ENCODE data around the gene DPAGT1. TPM values are rescaled to one million over a fixed set of nuclear protein-coding genes. Genes with fewer than 3 reads are reported as not detected.

The DPAGT1 gene
- total and polyA plus RNA-seq, 7 experiments from 2014 or later = 21.9 to 63.9 (median 32.6) TPM

DNA sequence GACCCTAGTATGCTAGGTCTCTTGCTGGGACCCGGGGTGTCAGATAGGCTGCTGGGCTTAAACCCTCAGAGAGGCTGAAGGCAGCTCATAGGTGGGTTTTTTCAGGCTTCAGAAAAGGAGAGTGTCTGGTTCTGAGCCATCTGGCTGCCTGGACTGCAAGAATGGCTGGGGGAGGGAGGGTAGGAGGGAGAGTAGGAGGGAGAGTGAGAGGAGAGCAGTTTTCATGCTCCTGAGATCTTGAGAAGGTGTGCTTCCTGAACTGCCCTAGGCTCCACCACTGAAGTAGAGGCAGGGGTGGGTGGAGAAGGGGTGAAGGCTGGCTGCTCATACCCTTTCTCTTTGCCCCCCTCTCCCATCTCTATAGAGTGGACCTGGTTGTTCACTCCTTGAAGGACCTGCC is 12.3 kb downstream of the DPAGT1 start:
- POLR2A ChIA-PET = interaction anchor here (1.5 to 2.1 kb wide), 2 partner anchors 13 to 32 kb away, joined by 5 to 8 read pairs; partner anchors contain the start of genes DPAGT1 and HINFP
- H3K9me3 ChIP-seq (ENCODE audit: control insufficient read depth in 2 of 3, low read length in 3 of 3) = no peaks in the 10 kb centered on the region
- CTCF ChIA-PET = interaction anchor here (0.6 kb wide), 1 partner anchor 862 kb away, joined by 3 read pairs; no protein-coding TSS in a partner anchor

DNA sequence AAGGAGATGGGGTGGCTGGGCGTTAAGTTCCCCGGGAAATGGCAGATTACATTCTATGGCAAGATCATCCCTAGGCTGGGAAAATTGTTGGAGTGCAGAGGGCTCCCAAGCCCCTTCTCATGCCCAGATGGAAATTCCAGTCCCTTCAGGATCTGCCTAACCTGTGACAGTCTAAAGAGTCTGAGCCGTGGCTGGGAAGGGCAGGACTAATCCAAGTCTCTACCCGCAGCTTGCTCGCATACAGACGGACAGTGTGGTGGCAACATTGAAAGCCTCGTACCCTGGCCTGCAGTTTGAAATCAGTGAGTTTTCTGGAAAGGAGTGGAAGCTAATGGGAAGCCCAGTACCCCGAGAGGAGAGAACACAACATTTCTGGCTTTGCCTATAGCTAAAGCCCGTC is 13.2 kb downstream of the DPAGT1 start:
- intact Hi-C loops (cut with micrococcal nuclease) = no loop called here
- Histone ChIP-seq H3K4me3 (ENCODE audit: low read length) (no peak overlapping the region), H3K27me3 (ENCODE audit: control insufficient read depth in 2 of 2, insufficient read depth in 2 of 2, low read length in 2 of 2) (no peaks in the 10 kb centered on the region), H3K36me3 (ENCODE audit: control insufficient read depth in 2 of 3, insufficient read depth in 3 of 3, low read length in 3 of 3) (no peaks in the 10 kb centered on the region), H3K9me3 (ENCODE audit: control insufficient read depth in 2 of 3, low read length in 3 of 3) (no peaks in the 10 kb centered on the region), H3K4me1 (ENCODE audit: control insufficient read depth in 2 of 2, insufficient read depth in 2 of 2, low read length in 2 of 2) (peaks cover 8 to 16% of the 10 kb centered on the region in 2 donors), H3K27ac (ENCODE audit: low read depth, low read length) (no peak overlapping the region)
- ChIA-PET CTCF (interaction anchor here (1.0 kb wide), 1 partner anchor 14 kb away, joined by 4 read pairs; the partner anchor contains the start of gene DPAGT1), POLR2A (interaction anchor here (1.0 to 2.1 kb wide), 3 partner anchors 14 to 33 kb away, joined by 3 to 8 read pairs (median 5); partner anchors contain the start of genes DPAGT1 and HINFP)
- Mint-ChIP-seq H3K4me1 (peaks cover 11 to 67% (median 26%) of the 10 kb centered on the region in 7 donors), H3K27me3 (no peaks in the 10 kb centered on the region), H3K4me3 (no peak overlapping the region), H3K9me3 (no peaks in the 10 kb centered on the region), H3K36me3 (peaks cover 0 to 13% (median 0%) of the 10 kb centered on the region in 5 donors), H3K27ac (no peak overlapping the region)
- DNase-seq = no peak
- no peak for ATAC-seq

More for the DNA sequence above, 12.3 kb downstream of the DPAGT1 start:
- no peak for DNase-seq
- intact Hi-C loops (cut with micrococcal nuclease) = no loop called here
- Mint-ChIP-seq H3K27ac (no peak overlapping the region), H3K4me3 (no peak overlapping the region), H3K4me1 (peaks cover 17 to 72% (median 31%) of the 10 kb centered on the region in 7 donors), H3K27me3 (no peaks in the 10 kb centered on the region), H3K36me3 (peaks cover 0 to 20% (median 0%) of the 10 kb centered on the region in 5 donors), H3K9me3 (no peaks in the 10 kb centered on the region)
- no peaks in the 10 kb centered on the region for H3K36me3 ChIP-seq (ENCODE audit: control insufficient read depth in 2 of 3, insufficient read depth in 3 of 3, low read length in 3 of 3)
- H3K27ac ChIP-seq (ENCODE audit: low read depth, low read length) = no peak overlapping the region
- H3K4me3 ChIP-seq (ENCODE audit: low read length) = no peak overlapping the region
- peaks cover 8 to 23% of the 10 kb centered on the region in 2 donors for H3K4me1 ChIP-seq (ENCODE audit: control insufficient read depth in 2 of 2, insufficient read depth in 2 of 2, low read length in 2 of 2)
- ATAC-seq = no peak
- H3K27me3 ChIP-seq (ENCODE audit: control insufficient read depth in 2 of 2, insufficient read depth in 2 of 2, low read length in 2 of 2) = no peaks in the 10 kb centered on the region

DNA sequence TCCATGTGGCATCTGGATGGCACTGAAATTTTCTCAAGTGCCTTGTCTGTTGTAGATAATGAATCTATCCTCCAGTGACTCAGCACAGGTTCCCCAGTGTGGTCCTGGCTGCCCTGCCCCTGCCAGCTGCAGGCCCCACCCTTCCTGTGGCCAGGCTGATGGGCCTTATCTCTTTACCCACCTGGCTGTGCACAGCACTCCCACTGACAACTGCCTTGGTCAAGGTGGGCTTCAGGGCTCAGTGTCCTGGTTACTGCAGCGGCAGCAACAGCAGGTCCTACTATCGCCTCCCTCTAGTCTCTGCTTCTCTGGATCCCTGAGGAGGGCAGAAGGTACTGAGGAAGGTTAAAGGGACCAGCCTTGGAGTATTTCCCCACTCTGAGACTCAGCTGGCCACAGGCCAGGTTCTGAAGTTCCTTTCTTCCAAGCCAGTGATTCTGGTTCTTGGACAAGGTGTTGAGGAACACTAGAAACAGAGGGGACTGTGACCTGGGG is 13.9 kb downstream of the DPAGT1 start:
- Histone ChIP-seq H3K27ac (ENCODE audit: low read depth, low read length) (no peak overlapping the region), H3K9me3 (ENCODE audit: control insufficient read depth in 2 of 3, low read length in 3 of 3) (no peaks in the 10 kb centered on the region), H3K4me3 (ENCODE audit: low read length) (no peak overlapping the region), H3K36me3 (ENCODE audit: control insufficient read depth in 2 of 3, insufficient read depth in 3 of 3, low read length in 3 of 3) (no peaks in the 10 kb centered on the region), H3K4me1 (ENCODE audit: control insufficient read depth in 2 of 2, insufficient read depth in 2 of 2, low read length in 2 of 2) (peaks cover 8 to 10% of the 10 kb centered on the region in 2 donors), H3K27me3 (ENCODE audit: control insufficient read depth in 2 of 2, insufficient read depth in 2 of 2, low read length in 2 of 2) (no peaks in the 10 kb centered on the region)
- ChIA-PET CTCF (interaction anchor here (1.0 kb wide), 1 partner anchor 14 kb away, joined by 4 read pairs; the partner anchor contains the start of gene DPAGT1), POLR2A (interaction anchor here (2.2 kb wide), 1 partner anchor 12 kb away, joined by 10 read pairs; no protein-coding TSS in a partner anchor)
- peaks cover 7 to 62% (median 23%) of the 10 kb centered on the region in 7 donors for H3K4me1 Mint-ChIP-seq
- ATAC-seq (no peak), DNase-seq (no peak)
- H3K9me3 Mint-ChIP-seq = no peaks in the 10 kb centered on the region
- intact Hi-C loops (cut with micrococcal nuclease) = no loop called here
- peaks cover 0 to 8% (median 0%) of the 10 kb centered on the region in 5 donors for H3K36me3 Mint-ChIP-seq
- no peaks in the 10 kb centered on the region for H3K27me3 Mint-ChIP-seq
- H3K27ac Mint-ChIP-seq = no peak overlapping the region
- H3K4me3 Mint-ChIP-seq = peak overlapping the region in 2 of 10 donors; percentile 37 to 38

DNA sequence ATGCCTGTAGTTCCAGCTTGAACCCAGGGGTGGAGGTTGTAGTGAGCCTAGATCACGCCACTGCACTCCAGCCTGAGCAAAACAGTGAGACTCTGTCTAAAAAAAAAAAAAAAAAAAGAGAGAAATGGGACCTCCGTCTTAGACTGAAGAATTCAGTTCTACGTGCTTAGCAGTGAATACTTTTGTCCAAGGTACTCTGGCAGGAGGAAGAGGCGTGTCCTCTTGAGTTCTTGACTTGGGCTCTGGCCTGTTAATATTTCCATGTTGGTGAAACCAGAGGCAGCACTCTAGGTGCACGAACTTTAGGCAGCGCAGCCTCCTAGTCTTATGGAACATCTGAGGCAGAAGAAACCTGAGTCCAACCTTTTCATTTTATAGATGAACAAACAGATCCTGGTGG is 14.5 kb downstream of the DPAGT1 start:
- H3K27ac ChIP-seq (ENCODE audit: low read depth, low read length) = no peak overlapping the region
- no peak overlapping the region for H3K4me3 ChIP-seq (ENCODE audit: low read length)
- DNase-seq = no peak
- ATAC-seq = no peak
- peaks cover 0 to 6% (median under 1%) of the 10 kb centered on the region in 5 donors for H3K36me3 Mint-ChIP-seq
- peaks cover 0 to 4% (median 0%) of the 10 kb centered on the region in 3 experiments for H3K36me3 ChIP-seq (ENCODE audit: control insufficient read depth in 2 of 3, insufficient read depth in 3 of 3, low read length in 3 of 3)
- peak overlapping the region in 1 of 9 donors; percentile 8 for H3K27ac Mint-ChIP-seq
- intact Hi-C loops (cut with micrococcal nuclease) = no loop called here
- H3K4me1 Mint-ChIP-seq = peaks cover 7 to 56% (median 17%) of the 10 kb centered on the region in 7 donors
- POLR2A ChIA-PET = interaction anchor here (0.7 to 5.1 kb wide), 5 partner anchors 8 to 110 kb away, joined by 3 to 49 read pairs (median 10); partner anchors contain the start of gene VPS11
- peaks cover 8 to 9% of the 10 kb centered on the region in 2 donors for H3K4me1 ChIP-seq (ENCODE audit: control insufficient read depth in 2 of 2, insufficient read depth in 2 of 2, low read length in 2 of 2)
- no peaks in the 10 kb centered on the region for H3K9me3 Mint-ChIP-seq
- H3K27me3 ChIP-seq (ENCODE audit: control insufficient read depth in 2 of 2, insufficient read depth in 2 of 2, low read length in 2 of 2) = no peaks in the 10 kb centered on the region
- peak overlapping the region in 5 of 10 donors; percentile 36 to 49 (median 41) for H3K4me3 Mint-ChIP-seq
- no peaks in the 10 kb centered on the region for H3K27me3 Mint-ChIP-seq
- CTCF ChIA-PET = interaction anchor here (1.3 kb wide), 1 partner anchor 237 kb away, joined by 3 read pairs; no protein-coding TSS in a partner anchor
- no peaks in the 10 kb centered on the region for H3K9me3 ChIP-seq (ENCODE audit: control insufficient read depth in 2 of 3, low read length in 3 of 3)

DNA sequence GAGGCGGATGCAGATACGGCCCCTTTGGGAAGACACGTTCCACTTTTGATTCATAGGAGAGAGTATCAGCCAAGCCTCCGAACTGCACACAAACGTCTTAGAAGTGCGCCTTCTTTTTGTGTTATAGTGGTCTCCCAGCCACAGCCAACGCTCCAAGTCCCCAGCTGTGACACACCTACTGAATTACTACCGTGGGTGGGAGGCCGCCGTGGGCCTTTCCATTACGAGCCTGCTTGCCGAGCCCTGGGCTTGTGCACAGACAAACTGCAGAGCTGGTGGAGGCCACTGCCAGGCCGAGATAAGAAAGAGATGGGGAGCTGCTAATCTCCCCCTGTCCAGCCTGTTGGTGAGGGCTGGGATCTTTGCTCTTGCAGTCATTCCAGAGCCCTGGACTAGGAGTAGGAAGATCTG is 16.2 kb downstream of the DPAGT1 start:
- POLR2A ChIA-PET = interaction anchor here (0.8 to 5.1 kb wide), 12 partner anchors 9 to 88 kb away, joined by 3 to 49 read pairs (median 8); partner anchors contain the start of genes C2CD2L, CENATAC, DPAGT1 and HINFP
- Histone ChIP-seq H3K4me1 (ENCODE audit: control insufficient read depth in 2 of 2, insufficient read depth in 2 of 2, low read length in 2 of 2) (peaks cover 8 to 9% of the 10 kb centered on the region in 2 donors), H3K4me3 (ENCODE audit: low read length) (peak overlapping the region; percentile 81), H3K9me3 (ENCODE audit: control insufficient read depth in 2 of 3, low read length in 3 of 3) (no peaks in the 10 kb centered on the region), H3K36me3 (ENCODE audit: control insufficient read depth in 2 of 3, insufficient read depth in 3 of 3, low read length in 3 of 3) (peaks cover 1 to 21% (median 6%) of the 10 kb centered on the region in 3 experiments), H3K27me3 (ENCODE audit: control insufficient read depth in 2 of 2, insufficient read depth in 2 of 2, low read length in 2 of 2) (no peaks in the 10 kb centered on the region), H3K27ac (ENCODE audit: low read depth, low read length) (peak overlapping the region; percentile 81)
- DNase-seq (peak in 2 of 9 donors; percentile 46 to 52), ATAC-seq (peak; percentile 1)
- Mint-ChIP-seq H3K27me3 (no peaks in the 10 kb centered on the region), H3K4me3 (peak overlapping the region; percentile 85 to 98 (median 94)), H3K4me1 (peaks cover 7 to 44% (median 17%) of the 10 kb centered on the region in 7 donors), H3K9me3 (peaks cover 0 to 1% (median 0%) of the 10 kb centered on the region in 11 donors), H3K36me3 (peaks cover 3 to 22% (median 9%) of the 10 kb centered on the region in 5 donors), H3K27ac (peak overlapping the region; percentile 87 to 97 (median 93))
- intact Hi-C loops (cut with micrococcal nuclease) = loop anchor here (1.0 to 2.0 kb wide), 8 partner anchors 10 to 67 kb away; partner anchors contain the start of genes DPAGT1 (in 1 of the 2), HINFP (in 1 of the 2), HYOU1 (in 1 of the 2) and RPS25 (in 1 of the 2)
- CTCF ChIA-PET = interaction anchor here (0.6 to 1.4 kb wide), 5 partner anchors 10 to 253 kb away, joined by 3 to 6 read pairs (median 4); partner anchors contain the start of genes C2CD2L and VPS11

DNA sequence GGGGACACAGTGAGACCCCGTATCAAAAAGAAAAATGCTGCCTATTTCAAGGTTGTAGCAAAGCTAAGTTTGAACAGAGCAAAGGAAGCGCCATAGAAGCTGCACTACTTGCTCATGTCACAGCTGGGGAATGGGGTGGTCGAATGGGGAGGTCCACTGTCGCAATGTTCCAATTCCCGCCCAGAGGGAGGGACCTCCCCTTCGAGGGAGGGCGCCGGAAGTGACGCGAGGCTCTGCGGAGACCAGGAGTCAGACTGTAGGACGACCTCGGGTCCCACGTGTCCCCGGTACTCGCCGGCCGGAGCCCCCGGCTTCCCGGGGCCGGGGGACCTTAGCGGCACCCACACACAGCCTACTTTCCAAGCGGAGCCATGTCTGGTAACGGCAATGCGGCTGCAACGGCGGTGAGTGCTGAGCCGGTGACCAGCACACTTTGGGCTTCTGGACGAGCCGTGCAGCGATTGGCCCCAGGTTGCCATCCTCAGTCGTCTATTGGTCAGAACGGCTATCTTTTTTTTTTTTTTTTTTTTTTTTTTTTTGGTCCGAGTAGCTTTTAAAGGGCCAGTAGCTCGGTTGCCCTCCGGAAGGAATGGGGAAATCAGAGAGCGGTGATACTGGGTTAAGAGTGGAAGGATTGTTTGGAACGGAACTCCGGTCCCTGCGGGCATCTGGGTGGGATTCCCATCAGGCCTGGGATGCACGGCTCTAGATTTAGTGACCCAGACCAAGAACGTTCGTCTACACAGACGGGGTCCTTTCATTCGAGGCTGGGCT is 16.8 kb downstream of the DPAGT1 start, which contains the start of gene HMBS:
HMBS (plus strand) TSS at position 219 of the 774 bp plus-strand sequence; CDS start at position 372, 153 bp downstream.
- POLR2A ChIA-PET = interaction anchor here (0.5 to 5.1 kb wide), 17 partner anchors 9 to 128 kb away, joined by 3 to 49 read pairs (median 5); partner anchors contain the start of genes C2CD2L, CENATAC, DPAGT1 and HINFP
- no peaks in the 10 kb centered on the region for H3K9me3 ChIP-seq (ENCODE audit: control insufficient read depth in 2 of 3, low read length in 3 of 3)
- CTCF ChIA-PET = interaction anchor here (0.6 to 1.4 kb wide), 6 partner anchors 10 to 253 kb away, joined by 3 to 6 read pairs (median 3); partner anchors contain the start of genes C2CD2L and VPS11
- H3K4me1 ChIP-seq (ENCODE audit: control insufficient read depth in 2 of 2, insufficient read depth in 2 of 2, low read length in 2 of 2) = peaks cover 8 to 9% of the 10 kb centered on the region in 2 donors
- H3K27ac ChIP-seq (ENCODE audit: low read depth, low read length) = peak within 1 kb of the TSS; percentile 81
- no peaks in the 10 kb centered on the region for H3K27me3 Mint-ChIP-seq
- H3K4me3 ChIP-seq (ENCODE audit: low read length) = peak within 1 kb of the TSS; percentile 81
- H3K36me3 Mint-ChIP-seq = peaks cover 3 to 21% (median 11%) of the 10 kb centered on the region in 5 donors
- H3K4me1 Mint-ChIP-seq = peaks cover 7 to 39% (median 17%) of the 10 kb centered on the region in 7 donors
- H3K9me3 Mint-ChIP-seq = peaks cover 0 to 1% (median 0%) of the 10 kb centered on the region in 11 donors
- peak within 1 kb of the TSS; percentile 85 to 98 (median 94) for H3K4me3 Mint-ChIP-seq
- H3K36me3 ChIP-seq (ENCODE audit: control insufficient read depth in 2 of 3, insufficient read depth in 3 of 3, low read length in 3 of 3) = peaks cover 2 to 25% (median 6%) of the 10 kb centered on the region in 3 experiments
- peak; percentile 97 for ATAC-seq
- no peaks in the 10 kb centered on the region for H3K27me3 ChIP-seq (ENCODE audit: control insufficient read depth in 2 of 2, insufficient read depth in 2 of 2, low read length in 2 of 2)
- H3K27ac Mint-ChIP-seq = peak within 1 kb of the TSS; percentile 87 to 97 (median 93)
- DNase-seq = peak; percentile 83 to 93 (median 87)
- intact Hi-C loops (cut with micrococcal nuclease) = loop anchor here (1.0 to 2.0 kb wide), 9 partner anchors 10 to 66 kb away; partner anchors contain the start of genes HINFP (in 2 of the 2), HYOU1 (in 2 of the 2), SLC37A4 (in 2 of the 2) and VPS11 (in 2 of the 2)

Measured in naive thymus-derived CD4-positive, alpha-beta T cell (primary cell).